Measurements from ENCODE around the gene ADARB2.

Gene ADARB2

DNA sequence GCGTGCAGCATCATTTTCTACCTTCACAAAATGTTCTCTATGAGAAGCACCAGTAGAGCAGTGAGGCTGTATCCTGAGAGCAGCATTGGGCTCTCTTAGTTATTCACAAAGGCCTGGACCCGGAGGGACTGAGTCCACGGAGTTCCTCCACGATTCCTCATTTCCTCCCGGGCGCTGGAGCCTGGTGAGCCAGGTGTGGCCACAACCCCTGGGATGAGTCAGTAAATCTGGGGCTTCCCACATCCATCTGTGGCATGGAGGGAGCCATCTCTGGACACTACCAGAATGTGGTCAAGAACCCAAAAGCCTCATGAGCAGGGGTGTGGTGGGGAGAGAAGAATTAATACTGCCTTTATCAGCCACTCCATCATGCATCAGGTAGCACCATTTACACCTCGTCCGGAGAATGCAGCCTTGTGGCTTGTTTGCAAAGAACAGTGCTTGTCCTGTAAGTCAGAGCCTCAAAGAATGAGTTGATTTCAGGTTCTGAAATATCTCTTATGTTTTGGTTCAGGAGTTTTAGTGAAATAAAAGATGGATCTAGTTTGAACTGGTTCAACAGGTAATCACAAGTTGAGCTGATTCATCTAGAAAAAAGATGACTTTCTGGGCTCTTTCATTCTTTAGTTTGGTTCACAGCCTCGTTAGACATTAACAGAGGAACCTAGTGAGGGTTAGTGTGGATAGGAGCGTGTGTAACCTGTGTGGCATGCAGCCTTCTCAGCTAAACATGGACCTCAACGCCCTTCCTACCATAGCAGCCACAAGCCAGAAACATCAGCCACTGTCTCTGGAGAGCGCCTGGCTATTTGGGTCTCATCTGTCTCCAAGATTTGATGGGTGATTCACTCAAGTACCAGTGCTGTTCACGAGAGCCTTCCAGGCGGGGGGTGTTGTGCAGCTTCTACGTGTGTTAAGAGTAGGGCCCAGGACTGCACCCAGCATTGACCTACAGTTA lies 586.0 kb downstream of the ADARB2 start:
- DNase-seq (ENCODE audit: low spot score) (peak; percentile 96), FAIRE-seq (peak; percentile 97)

DNA sequence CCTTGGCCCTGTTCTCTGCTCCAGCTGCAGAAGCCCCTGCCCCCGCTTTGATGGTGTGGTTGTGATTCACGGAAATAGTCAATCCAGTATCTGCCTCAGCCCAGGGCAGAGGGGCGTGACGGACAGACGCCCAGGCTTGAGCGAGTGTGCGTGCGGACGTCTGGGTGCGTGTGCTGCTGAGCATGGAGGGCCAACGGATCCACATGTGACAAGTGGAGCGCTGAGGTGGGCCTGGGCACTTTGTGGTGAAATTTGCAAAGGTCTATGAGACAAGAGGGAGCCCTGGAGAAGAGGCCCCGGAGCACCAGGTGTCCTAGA lies 586.7 kb downstream of the ADARB2 start:
- DNase-seq (ENCODE audit: low spot score) (no peak), FAIRE-seq (no peak)

DNA sequence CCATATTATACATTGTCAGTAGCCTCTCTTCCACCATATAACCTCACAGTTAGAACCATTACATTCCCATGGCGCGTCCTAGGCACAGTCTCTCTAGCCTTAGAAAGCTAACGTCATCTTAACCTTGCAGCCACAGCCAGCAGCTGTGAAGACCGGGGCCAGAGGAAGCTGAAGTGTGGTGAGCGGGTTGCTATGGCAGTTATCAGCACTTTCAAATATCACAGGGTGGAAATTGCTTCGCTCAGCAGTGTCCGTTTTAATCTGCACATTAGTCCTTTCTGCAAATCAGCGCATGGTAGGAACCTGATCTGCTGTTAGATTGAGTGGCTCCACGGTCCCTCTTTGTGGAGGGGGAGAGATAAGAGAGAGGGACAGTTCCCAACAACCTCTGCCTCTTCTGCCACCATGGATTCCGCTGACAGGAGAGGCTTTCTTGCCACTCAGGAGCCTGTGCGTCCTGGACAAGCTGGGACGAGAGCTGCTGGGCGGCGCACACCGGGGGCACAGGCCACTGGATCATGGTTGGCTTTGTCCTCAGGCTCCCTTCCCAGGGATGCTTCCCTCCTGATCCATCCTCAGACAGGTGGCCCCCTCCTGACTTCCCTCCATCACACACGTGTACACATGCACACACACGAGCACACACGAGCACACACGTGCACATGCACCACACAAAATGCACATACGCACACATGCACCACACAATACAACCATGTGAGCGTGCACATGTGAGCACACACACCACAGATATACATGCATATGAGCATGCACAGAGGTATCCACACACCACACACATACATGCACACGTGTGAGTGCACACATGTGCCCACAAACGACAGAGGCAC lies 587.3 kb downstream of the ADARB2 start:
- DNase-seq (ENCODE audit: low spot score) (no peak), FAIRE-seq (no peak)

DNA sequence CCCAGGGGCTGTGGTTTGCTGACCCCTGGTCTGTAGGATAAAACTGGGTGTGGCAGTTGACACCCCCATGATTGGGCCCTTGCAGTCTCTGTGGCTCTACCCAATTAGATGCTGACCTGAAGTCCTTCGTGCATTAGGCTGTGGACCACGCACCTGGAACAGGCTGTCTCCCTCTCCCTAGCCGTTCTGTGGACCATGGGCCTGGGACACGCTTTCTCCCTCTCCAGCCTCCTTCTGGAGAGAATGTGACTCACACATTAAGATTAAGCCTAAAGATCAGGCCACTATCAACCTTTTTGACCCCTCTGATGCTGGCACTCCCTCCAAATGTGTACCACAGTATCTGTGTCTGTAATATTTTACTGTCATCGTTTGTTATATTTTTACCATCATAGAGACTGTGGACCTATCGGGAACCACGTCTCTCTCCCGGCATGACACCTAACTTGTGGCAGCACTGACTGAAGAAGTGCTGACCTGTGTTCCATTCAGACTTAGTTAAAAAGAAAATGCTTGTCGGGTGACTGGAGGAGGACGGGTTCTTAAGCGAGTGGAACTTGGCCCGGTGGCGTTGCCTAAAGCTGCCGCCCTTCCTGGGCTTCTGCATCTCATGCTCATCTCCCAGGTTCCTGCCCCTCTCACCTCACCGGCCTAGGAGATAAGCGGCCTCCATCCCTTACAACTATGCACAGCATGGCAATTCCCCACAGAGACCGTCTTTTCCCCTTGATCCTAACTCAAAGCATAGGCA lies 588.3 kb downstream of the ADARB2 start:
- no peak for FAIRE-seq
- DNase-seq (ENCODE audit: low spot score), result no peak

GRCh38 chr10:1147810-1148209 lies 589.5 kb downstream of the ADARB2 start:
- no peak for DNase-seq (ENCODE audit: low spot score)
- no peak for FAIRE-seq

DNA sequence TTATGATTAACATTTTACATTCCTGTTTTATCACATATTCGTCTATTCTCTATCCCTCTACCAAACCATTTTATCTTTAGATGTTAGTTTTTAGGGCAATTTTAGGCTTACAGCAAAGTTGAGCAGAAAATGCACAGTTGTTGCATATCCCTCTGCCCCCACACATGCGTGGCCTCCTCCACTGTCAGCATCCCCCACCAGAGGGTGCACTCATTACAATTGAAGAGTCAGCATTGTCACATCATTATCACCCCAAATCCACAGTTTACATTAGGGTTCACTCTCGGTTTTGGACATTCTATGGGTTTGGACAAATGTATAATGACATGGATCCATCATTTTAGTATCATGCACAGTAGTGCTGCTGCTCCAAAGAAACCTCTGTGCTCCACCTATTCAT lies 594.7 kb downstream of the ADARB2 start:
- DNase-seq (ENCODE audit: low spot score), result no peak
- no peak for FAIRE-seq

DNA sequence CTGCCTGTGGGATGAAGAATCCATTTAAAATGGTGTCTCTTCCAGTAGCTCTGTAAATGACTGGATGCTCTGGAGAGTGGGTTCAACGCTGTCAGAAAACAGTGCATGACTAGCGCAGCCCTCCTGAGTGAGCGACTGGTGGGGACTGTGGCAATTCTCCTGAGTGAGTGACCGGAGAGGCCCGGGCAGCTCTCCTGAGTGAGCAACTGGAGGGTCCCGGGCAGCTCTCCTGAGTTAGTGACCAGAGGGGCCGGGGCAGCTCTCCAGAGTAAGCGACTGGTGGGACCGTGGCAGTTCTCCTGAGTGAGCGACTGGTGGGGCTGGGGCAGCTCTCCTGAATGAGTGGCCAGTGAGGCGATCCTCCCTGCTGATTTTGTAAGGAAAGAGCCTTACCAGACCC lies 595.6 kb downstream of the ADARB2 start:
- FAIRE-seq (no peak), DNase-seq (ENCODE audit: low spot score) (no peak)

GRCh38 chr10:1141261-1141660 lies 596.1 kb downstream of the ADARB2 start:
- no peak for FAIRE-seq
- no peak for DNase-seq (ENCODE audit: low spot score)

DNA sequence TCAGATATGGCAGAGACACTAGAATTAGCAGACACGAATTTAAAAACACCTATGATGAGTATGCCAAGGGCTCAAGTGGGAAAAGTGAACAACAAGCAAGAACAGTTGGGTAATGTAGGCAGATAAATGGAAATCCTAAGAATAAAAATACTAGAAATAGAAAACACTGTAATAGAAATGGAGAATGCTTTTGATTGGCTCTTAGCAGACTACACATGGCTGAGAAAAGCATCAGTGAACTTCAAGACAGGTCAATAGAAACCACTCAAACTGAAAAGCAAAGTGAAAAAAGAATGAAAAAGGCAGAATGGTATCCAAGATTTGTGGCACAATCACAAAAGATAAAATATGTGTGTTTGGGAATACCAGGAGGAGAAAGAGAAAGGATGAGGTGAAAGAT lies 598.8 kb downstream of the ADARB2 start:
- FAIRE-seq (no peak), DNase-seq (ENCODE audit: low spot score) (no peak)

GRCh38 chr10:1137499-1138163 lies 599.7 kb downstream of the ADARB2 start:
- DNase-seq (ENCODE audit: low spot score), result no peak
- FAIRE-seq, result no peak

DNA sequence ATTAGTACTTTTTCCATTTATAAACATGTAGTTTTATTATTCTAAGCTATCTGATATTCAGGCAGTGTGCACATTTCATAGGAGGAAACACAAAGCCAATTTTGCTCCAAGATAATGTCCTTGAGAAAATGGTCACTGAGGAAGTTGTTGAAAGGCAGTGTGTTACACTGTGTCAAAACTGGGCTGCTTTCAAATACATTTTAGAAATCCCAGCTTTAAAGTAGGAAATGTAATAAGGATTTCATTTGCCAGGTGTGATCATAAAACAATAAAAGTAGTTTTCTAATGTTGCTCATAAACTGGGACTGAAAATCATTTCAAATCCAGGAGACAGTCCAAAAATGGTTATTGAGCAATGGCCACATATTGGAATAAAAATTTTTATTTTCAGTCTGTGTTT lies 601.1 kb downstream of the ADARB2 start:
- no peak for FAIRE-seq

DNA sequence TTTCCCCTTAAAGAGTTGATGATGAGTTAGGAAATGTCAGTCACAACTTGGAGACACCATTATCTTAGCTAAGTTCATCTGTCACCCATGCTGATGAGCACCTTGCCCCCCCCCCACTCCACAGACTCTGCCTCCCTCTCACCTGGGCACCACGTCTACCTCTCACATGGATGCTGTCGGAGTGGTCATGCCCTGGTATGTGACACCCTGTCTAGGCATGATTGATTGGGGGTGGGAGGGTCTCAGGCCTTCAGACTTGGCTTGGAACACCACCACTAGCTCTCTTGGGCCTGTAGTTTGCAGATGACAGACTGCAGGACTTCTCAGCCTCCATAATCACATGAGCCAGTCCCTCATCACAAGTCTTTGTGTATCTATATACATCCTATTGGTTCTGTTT lies 603.2 kb downstream of the ADARB2 start:
- DNase-seq (ENCODE audit: low spot score), result no peak
- FAIRE-seq, result no peak

More for the DNA sequence above, 601.1 kb downstream of the ADARB2 start:
- DNase-seq (ENCODE audit: low spot score), result no peak

DNA sequence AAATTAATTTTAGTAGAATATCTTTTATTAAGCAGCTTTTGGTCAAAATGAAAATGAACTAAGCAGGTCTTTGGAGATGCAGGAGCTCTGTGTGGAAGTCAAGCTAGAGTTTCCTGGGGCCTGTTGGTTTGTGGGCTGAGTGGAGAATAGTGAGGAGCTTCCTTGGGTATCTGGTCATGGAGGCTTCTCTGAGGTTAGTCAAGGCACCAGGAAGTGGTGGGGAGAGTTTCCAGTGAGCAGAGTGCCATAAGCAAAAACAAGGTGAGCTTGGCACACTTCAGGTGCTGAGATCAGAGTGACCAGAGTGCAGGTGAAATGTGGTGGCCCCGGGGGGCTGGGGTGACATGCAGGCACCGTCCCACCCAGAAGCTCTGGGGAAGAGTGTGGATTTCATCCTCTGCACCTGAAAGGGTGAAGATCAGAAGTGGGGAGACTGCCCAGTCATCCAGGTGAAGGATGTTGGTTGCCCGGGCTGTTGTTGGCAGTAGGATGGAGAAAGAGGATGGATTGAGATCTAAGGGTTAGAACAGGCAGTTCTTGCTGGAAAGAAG lies 603.8 kb downstream of the ADARB2 start:
- DNase-seq (ENCODE audit: low spot score) (no peak), FAIRE-seq (no peak)

GRCh38 chr10:1132584-1132983 lies 604.7 kb downstream of the ADARB2 start:
- FAIRE-seq (no peak), DNase-seq (ENCODE audit: low spot score) (no peak)

DNA sequence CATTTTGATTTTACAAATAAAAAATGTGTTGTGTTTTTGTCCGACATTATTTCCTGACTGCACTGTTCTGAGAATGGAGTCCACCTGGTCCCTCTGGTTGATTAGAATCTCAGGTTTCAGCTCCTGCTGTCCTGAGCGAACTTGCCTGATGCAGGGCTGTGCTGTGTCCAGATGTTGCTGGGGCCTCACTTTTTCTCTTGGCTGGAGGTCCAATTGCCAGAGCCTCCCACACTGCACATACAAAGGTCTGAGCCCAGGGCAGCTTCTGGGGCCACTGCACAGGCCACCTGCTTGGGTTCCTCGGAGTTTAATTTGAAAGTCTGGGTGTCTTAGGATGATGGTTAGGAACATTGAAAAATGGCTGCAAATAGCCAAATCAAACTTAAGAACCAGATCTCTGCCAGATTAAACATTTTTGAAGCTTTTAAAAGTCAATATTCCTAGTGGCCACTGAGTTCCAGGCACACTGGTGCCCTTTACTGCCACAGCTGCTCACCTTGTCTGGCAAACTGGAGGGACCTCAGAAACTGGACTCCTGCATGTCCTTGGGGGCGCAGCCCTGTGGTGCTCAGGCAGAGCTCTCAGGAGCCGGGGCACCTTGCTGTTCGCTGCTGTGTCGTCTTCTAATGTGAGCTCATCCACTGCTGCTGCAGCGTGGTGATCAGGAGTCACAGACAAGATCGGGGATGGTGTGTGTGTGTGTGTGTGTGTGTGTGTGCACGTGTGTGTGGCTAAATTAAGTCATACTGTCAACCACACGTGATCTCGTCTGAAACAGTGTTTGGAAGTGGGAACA lies 606.1 kb downstream of the ADARB2 start:
- FAIRE-seq, result no peak
- no peak for DNase-seq (ENCODE audit: low spot score)

DNA sequence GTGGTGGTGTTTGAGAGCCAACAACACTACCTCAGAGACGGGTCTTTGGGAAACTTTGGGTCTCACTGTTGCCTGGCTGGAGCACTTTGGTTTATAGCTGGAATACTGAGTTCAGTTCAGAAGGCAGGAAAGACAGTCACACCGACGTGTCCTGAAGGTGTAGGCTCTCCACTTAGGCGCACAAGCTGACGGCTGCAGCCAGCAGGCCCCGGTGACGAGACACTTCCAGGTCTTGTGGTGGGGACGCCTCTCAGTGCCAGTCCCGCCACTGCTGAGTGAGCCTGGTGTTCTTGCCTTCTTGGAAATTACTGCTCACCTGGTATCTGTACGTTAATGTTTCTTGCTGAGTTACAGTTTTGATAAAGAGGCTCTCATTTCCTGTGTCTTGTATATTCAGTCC lies 607.1 kb downstream of the ADARB2 start:
- FAIRE-seq, result no peak
- no peak for DNase-seq (ENCODE audit: low spot score)

- DNase-seq (ENCODE audit: low spot score), result no peak
- no peak for FAIRE-seq
Measured at GRCh38 chr10:1128649-1129048, 608.7 kb downstream of the ADARB2 start.

DNA sequence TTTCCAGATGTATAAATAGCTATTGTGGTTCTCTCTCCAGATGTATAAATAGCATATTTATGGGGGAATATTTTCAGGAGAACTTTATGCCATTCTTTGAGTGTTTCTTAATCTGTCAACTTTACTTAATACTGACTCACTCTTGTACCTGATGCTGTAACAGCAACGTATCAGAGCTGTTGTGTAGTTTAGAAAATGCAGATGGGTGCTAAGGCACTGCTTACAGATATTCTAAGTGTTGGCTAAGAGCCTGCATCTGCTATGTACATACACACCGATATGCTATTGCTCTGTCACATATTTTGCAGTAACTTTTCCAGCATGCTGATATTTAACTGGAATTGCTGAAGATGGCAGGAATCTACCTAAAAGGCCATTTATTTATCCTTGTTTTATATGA lies 609.2 kb downstream of the ADARB2 start:
- no peak for FAIRE-seq
- DNase-seq (ENCODE audit: low spot score), result no peak

GRCh38 chr10:1127629-1128028 lies 609.7 kb downstream of the ADARB2 start:
- no peak for FAIRE-seq
- no peak for DNase-seq (ENCODE audit: low spot score)

Data from RCC 7860 (cell line).